HK-2 (cell line): ENCODE measurements around the gene KCNK3.

Experiments
- DNase-seq: peaks from one replicate; pipeline ENCODE4 v3.0.0-alpha.2; 2018; ENCODE audit not compliant: unreplicated experiment

The KCNK3 gene

DNA sequence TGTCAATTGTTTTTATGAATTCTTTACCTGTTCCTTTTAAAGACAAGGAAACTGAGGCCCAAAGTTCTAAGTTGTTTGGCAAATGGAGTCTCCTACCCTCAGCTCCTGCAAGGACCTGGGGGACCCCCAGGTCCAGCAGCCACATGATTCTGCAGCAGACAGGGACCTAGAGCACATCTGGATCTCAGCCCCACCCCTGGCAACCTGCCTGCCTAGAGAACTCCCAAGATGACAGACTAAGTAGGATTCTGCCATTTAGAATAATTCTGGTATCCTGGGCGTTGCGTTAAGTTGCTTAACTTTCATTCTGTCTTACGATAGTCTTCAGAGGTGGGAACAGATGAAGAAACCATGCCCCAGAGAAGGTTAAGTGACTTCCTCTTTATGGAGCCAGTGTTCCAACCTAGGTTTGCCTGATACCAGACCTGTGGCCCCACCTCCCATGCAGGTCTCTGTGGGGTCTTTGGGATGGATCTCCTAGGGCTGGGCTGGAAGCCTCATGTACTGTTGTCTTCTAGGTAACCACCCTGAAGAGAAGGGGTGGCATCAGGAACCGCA is 87.8 kb downstream of the KCNK3 start:
- no peak for DNase-seq
